Measurements from ENCODE around the gene GPX2.

DNA sequence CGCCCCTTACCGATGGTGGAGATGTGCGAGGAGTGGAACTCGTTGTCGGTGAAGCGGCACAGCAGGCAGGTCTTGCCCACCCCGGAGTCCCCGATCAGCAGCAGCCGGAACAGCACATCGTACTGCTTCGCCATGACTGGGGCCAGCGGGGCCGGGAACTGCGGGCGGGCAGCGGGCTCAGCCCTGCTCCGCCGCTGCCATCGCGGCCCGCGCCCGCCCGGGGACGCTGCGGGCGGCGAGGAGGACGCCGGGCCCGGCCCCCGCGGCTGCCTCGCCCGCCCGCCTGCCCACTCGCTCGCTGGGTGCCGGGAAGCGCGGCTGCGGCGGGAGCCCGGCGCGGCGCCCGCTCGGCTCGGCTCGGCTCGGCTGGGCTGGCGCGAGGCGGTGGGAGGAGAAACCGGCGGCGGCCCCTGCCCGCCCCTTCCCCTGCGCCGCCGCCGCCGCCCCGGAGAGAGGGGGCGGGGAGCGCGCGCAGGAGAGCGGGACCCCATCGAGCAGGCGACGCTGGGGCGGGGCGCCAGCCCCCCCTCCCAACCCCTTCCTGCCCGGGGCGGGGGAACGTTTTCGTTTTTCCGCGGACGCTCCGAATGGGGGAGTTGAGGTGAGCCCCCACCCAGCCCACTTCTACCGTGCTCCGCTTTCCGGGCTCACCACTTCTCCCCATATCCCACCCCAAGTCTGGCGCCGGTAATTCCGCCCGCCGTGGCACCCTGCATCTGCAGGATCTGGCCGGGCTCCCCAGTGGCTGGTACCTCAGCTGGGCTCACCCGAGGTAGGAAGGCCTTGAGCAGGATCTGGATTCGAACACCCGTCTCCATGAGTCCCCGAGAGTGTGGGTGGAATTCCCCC is 29.6 kb upstream of the GPX2 start, which contains the start of gene RAB15:
- TF ChIP-seq, protein P1, sequence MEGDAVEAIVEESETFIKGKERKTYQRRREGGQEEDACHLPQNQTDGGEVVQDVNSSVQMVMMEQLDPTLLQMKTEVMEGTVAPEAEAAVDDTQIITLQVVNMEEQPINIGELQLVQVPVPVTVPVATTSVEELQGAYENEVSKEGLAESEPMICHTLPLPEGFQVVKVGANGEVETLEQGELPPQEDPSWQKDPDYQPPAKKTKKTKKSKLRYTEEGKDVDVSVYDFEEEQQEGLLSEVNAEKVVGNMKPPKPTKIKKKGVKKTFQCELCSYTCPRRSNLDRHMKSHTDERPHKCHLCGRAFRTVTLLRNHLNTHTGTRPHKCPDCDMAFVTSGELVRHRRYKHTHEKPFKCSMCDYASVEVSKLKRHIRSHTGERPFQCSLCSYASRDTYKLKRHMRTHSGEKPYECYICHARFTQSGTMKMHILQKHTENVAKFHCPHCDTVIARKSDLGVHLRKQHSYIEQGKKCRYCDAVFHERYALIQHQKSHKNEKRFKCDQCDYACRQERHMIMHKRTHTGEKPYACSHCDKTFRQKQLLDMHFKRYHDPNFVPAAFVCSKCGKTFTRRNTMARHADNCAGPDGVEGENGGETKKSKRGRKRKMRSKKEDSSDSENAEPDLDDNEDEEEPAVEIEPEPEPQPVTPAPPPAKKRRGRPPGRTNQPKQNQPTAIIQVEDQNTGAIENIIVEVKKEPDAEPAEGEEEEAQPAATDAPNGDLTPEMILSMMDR (IDR thresholded peaks at IDR 0.05): no peak
- TF ChIP-seq POLR2A (IDR thresholded peaks at IDR 0.05): no peak

All from Peyer's patch (tissue), 4 donors.